ENCODE data around the gene LIAS. TPM values are rescaled to one million over a fixed set of nuclear protein-coding genes. Genes with fewer than 3 reads are reported as not detected.

The LIAS gene
- total and polyA plus RNA-seq, 2 experiments from 2014 or later = 5.6 to 5.7 TPM

DNA sequence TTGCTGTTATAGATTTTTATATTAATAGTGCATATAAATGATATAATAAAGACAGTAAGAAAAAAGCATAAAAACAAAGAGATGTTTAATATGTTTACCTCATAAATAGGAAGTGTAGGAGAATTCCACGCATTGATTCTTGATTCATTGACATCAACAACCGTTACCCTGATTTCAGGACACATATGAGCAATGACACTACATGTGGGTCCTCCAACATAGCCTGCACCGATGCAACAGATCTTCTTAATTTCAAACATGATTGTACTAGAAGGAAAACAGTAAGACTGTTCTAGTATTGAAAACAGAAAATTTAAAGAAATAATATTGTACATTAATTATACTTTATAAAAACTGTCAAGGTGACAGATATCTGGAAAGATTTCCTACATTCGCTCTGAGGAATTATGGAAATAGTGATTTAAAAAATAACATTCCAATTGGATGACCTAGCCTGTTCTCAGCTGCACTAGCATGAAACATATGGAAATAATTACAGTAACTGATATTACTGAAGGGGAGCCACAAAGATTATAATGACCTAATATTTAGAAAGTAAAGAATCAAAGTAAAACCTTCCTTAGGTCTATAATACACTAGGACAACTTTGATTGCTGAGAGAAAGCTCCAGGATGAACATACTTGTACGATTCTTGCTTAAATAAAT lies 62.5 kb downstream of the LIAS start:
- peaks cover 100% of the 10 kb centered on the region for H3K79me2 ChIP-seq (ENCODE audit: insufficient read depth)
- peaks cover 31% of the 10 kb centered on the region for H3K36me3 ChIP-seq (ENCODE audit: low read depth)
- peak overlapping the region; percentile 95 for H3K4me2 ChIP-seq (ENCODE audit: unreplicated experiment)
- H3K4me3 ChIP-seq = peak overlapping the region; percentile 59
- H2AFZ ChIP-seq = no peak overlapping the region
- H3K4me1 ChIP-seq (ENCODE audit: insufficient read depth) = peaks cover 40% of the 10 kb centered on the region
- WGBS, 2 experiments (ENCODE audit: low coverage in 1 of 2, low lambda C conversion rate in 2 of 2, missing lambda C conversion rate in 2 of 2) = 5 to 8% methylated on average over 5 of the region's 5 CpGs
- no peaks in the 10 kb centered on the region for H3K9me3 ChIP-seq (ENCODE audit: low read depth)
- TF ChIP-seq EZH2phosphoT487 (IDR thresholded peaks at IDR 0.05; ENCODE audit: insufficient read depth, low read depth) (no peak), EZH2 (IDR thresholded peaks at IDR 0.05; ENCODE audit: insufficient read depth, poor library complexity, severe bottlenecking) (no peak)
- no peaks in the 10 kb centered on the region for H3K9me2 ChIP-seq (ENCODE audit: insufficient read depth)
- H3K27ac ChIP-seq = peak overlapping the region; percentile 75
- peak overlapping the region; percentile 68 for H3K9ac ChIP-seq
- no peaks in the 10 kb centered on the region for H3K27me3 ChIP-seq (replicated peaks; ENCODE audit: insufficient read depth)
- in situ Hi-C loops (cut with MboI) = no loop called here
- peak; percentile 88 for DNase-seq
- no peaks in the 10 kb centered on the region for H4K20me1 ChIP-seq (ENCODE audit: insufficient read depth)
- peaks cover 31% of the 10 kb centered on the region for H3F3A ChIP-seq (ENCODE audit: insufficient read depth)

DNA sequence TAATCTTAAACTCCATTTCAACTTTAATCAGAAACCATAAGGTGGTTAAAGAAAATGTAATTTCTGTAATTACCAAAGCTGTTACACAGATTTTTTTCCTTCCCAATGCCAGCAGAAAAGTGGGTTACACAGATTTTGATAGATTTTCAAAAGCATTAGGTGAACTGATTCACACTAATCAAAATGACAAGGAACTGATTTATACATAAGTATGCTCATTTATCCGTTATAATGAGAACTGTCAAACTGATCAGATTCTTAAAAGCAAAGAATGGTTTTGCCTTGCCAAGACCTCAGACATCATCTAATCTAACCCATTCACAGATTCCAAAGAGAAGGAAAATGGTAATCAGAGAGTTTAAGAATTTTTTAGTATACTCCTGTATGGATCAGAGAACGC lies 63.2 kb downstream of the LIAS start:
- in situ Hi-C loops (cut with MboI) = no loop called here

DNA sequence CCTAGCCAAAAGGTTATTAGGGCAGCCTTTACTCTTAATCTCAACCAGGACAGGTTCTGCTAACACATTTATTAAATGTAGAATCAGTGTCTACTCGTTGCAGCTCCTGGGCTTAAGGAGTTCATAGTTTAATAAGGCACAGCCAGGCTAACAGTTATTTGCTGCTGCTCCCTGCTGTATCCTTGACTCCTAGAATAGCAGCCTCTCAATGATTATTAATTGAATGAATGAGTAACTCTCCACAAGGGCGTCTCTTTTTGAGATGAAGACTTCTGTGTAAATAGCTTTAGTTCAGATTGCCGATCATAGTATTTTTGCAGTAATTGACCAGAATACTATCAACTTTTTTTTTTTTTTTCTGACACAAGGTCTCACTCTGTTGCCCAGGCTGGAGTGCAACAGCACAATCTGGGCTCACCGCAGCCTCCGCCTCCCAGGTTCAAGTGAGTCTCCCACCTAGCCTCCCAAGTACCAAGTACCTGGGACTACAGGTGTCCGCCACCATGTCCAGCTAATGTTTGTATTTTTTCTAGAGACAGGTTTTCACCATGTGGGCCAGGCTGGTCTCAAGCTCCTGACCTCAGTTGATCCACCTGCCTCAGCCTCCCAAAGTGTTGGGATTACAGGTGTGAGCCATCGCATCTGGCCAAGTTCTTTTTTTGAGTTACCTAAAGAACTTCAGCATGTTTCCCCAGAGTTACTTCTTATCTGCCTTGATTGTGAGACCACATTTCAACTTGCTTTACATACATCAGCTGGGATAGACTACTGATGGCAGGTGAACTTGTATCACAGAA lies 65.5 kb downstream of the LIAS start:
- H4K20me1 ChIP-seq (ENCODE audit: insufficient read depth) = no peaks in the 10 kb centered on the region
- H2AFZ ChIP-seq = no peak overlapping the region
- in situ Hi-C loops (cut with MboI) = no loop called here
- no peaks in the 10 kb centered on the region for H3K27me3 ChIP-seq (replicated peaks; ENCODE audit: insufficient read depth)
- H3K27ac ChIP-seq = peak overlapping the region; percentile 26; the same call in 1 of the 2 replicates
- peak; percentile 45 for DNase-seq
- peaks cover 40% of the 10 kb centered on the region for H3F3A ChIP-seq (ENCODE audit: insufficient read depth)
- H3K9ac ChIP-seq = no peak overlapping the region
- WGBS, 2 experiments (ENCODE audit: low coverage in 1 of 2, low lambda C conversion rate in 2 of 2, missing lambda C conversion rate in 2 of 2) = 81 to 85% methylated on average over 7 of the region's 7 CpGs
- peaks cover 86% of the 10 kb centered on the region for H3K79me2 ChIP-seq (ENCODE audit: insufficient read depth)
- peak overlapping the region; percentile 100 for H3K4me2 ChIP-seq (ENCODE audit: unreplicated experiment)
- H3K4me3 ChIP-seq = peak overlapping the region; percentile 99
- H3K9me2 ChIP-seq (ENCODE audit: insufficient read depth) = no peaks in the 10 kb centered on the region
- H3K4me1 ChIP-seq (ENCODE audit: insufficient read depth) = peaks cover 49% of the 10 kb centered on the region
- no peaks in the 10 kb centered on the region for H3K9me3 ChIP-seq (ENCODE audit: low read depth)
- H3K36me3 ChIP-seq (ENCODE audit: low read depth) = 0 out of 2 replicates have a peak, but pooled peaks cover 9% of the 10 kb centered on the region
- TF ChIP-seq EZH2phosphoT487 (IDR thresholded peaks at IDR 0.05; ENCODE audit: insufficient read depth, low read depth) = no peak
- no peak for TF ChIP-seq EZH2 (IDR thresholded peaks at IDR 0.05; ENCODE audit: insufficient read depth, poor library complexity, severe bottlenecking)

More for the DNA sequence above, 63.2 kb downstream of the LIAS start:
- peaks cover 34% of the 10 kb centered on the region for H3F3A ChIP-seq (ENCODE audit: insufficient read depth)
- peak overlapping the region; percentile 75 for H3K27ac ChIP-seq
- no peak for DNase-seq
- H4K20me1 ChIP-seq (ENCODE audit: insufficient read depth) = no peaks in the 10 kb centered on the region
- H3K36me3 ChIP-seq (ENCODE audit: low read depth) = peaks cover 28% of the 10 kb centered on the region
- H3K27me3 ChIP-seq (replicated peaks; ENCODE audit: insufficient read depth) = no peaks in the 10 kb centered on the region
- 28 to 42% methylated on average over 2 of the region's 2 CpGs for WGBS, 2 experiments (ENCODE audit: low coverage in 1 of 2, low lambda C conversion rate in 2 of 2, missing lambda C conversion rate in 2 of 2)
- peaks cover 40% of the 10 kb centered on the region for H3K4me1 ChIP-seq (ENCODE audit: insufficient read depth)
- H2AFZ ChIP-seq = no peak overlapping the region
- no peak for TF ChIP-seq EZH2phosphoT487 (IDR thresholded peaks at IDR 0.05; ENCODE audit: insufficient read depth, low read depth)
- TF ChIP-seq EZH2 (IDR thresholded peaks at IDR 0.05; ENCODE audit: insufficient read depth, poor library complexity, severe bottlenecking) = no peak
- peak overlapping the region; percentile 95 for H3K4me2 ChIP-seq (ENCODE audit: unreplicated experiment)
- H3K9ac ChIP-seq = peak overlapping the region; percentile 68
- peak overlapping the region; percentile 59 for H3K4me3 ChIP-seq
- H3K9me3 ChIP-seq (ENCODE audit: low read depth) = no peaks in the 10 kb centered on the region
- peaks cover 100% of the 10 kb centered on the region for H3K79me2 ChIP-seq (ENCODE audit: insufficient read depth)
- H3K9me2 ChIP-seq (ENCODE audit: insufficient read depth) = no peaks in the 10 kb centered on the region

DNA sequence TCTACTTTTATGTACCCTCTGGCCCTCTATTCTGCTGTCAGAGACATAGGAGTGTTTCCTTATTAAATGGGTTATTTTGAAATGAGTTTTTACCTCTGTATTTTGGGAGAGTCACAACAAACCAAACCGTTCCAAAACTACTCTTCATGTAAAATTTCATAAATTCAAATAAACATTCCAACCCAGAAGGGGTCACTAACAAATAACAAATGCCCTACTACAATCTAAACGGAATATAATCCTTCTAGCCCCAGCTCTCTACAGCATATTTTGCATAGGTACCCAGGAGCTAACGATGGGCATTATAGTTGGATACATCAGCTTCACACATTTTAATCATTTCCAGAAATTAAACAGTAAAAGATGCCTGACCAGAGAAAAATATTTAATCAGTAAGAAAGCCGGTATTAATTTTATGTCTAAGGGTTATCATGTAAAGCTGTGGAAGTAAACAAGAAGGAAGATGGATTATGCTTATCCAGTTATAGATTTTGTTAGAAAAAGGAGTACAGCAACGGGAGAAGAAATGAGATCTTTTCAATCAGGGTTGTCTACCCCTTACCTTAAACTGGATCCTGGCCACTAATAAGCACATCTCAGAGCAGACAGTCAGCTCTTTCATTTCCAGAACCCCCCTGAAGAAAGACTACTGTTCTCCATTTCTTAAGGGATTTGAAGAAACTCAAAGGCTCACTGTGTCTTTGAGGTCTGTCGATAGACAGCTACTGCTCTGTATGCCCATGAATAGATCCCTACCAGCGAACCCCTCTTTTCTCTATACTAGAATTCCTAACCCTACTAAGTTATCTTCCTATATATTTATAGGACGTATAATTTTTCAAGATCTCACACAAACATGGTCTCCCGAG lies 67.2 kb downstream of the LIAS start:
- H3K9me2 ChIP-seq (ENCODE audit: insufficient read depth) = no peaks in the 10 kb centered on the region
- H4K20me1 ChIP-seq (ENCODE audit: insufficient read depth) = no peaks in the 10 kb centered on the region
- peaks cover 47% of the 10 kb centered on the region for H3K4me1 ChIP-seq (ENCODE audit: insufficient read depth)
- in situ Hi-C loops (cut with MboI) = no loop called here
- H2AFZ ChIP-seq = peak overlapping the region; percentile 35
- no peaks in the 10 kb centered on the region for H3K27me3 ChIP-seq (replicated peaks; ENCODE audit: insufficient read depth)
- H3K4me3 ChIP-seq = peak overlapping the region; percentile 99
- peak overlapping the region; percentile 98 for H3K27ac ChIP-seq
- peak overlapping the region; percentile 96 for H3K9ac ChIP-seq
- no peak for DNase-seq
- peak overlapping the region; percentile 100 for H3K4me2 ChIP-seq (ENCODE audit: unreplicated experiment)
- H3K36me3 ChIP-seq (ENCODE audit: low read depth) = peaks cover 7% of the 10 kb centered on the region; the same call in 1 of the 2 replicates
- peaks cover 38% of the 10 kb centered on the region for H3F3A ChIP-seq (ENCODE audit: insufficient read depth)
- 8% methylated on average over 9 of the region's 9 CpGs for WGBS, 2 experiments (ENCODE audit: low coverage in 1 of 2, low lambda C conversion rate in 2 of 2, missing lambda C conversion rate in 2 of 2)
- TF ChIP-seq EZH2phosphoT487 (IDR thresholded peaks at IDR 0.05; ENCODE audit: insufficient read depth, low read depth) = no peak
- TF ChIP-seq EZH2 (IDR thresholded peaks at IDR 0.05; ENCODE audit: insufficient read depth, poor library complexity, severe bottlenecking) = no peak
- H3K79me2 ChIP-seq (ENCODE audit: insufficient read depth) = peaks cover 84% of the 10 kb centered on the region
- H3K9me3 ChIP-seq (ENCODE audit: low read depth) = no peaks in the 10 kb centered on the region

Data from GM23248 (cell line).